Activated effector memory CD4-positive, alpha-beta T cell treated with Interleukin-2 at 50 U/mL for 16 hours (primary cell): ENCODE data around the gene ATXN2.
"Not testable (repeated sequence)": the region's sequence is repeated elsewhere in the genome, so short reads cannot be mapped to it uniquely, and the experiment has no call there.

ENCODE experiments used
- DNase-seq: peaks from one replicate; pipeline ENCODE4 v3.0.0-alpha.2; 2020

ATXN2 gene

GRCh38 chr12:111413442-111414086, 185.6 kb downstream of the ATXN2 start:
- DNase-seq = no peak

- no peak for DNase-seq
Observed at GRCh38 chr12:111412830-111413441, 186.2 kb downstream of the ATXN2 start.

GRCh38 chr12:111412007-111412829, 186.9 kb downstream of the ATXN2 start:
- no peak for DNase-seq

- DNase-seq = no peak
Observed at GRCh38 chr12:111411185-111411764, 187.8 kb downstream of the ATXN2 start.

GRCh38 chr12:111410431-111411184, 188.5 kb downstream of the ATXN2 start:
- DNase-seq = no peak

- no peak for DNase-seq
Observed at GRCh38 chr12:111409780-111410430, 189.2 kb downstream of the ATXN2 start.

GRCh38 chr12:111409403-111409779, 189.7 kb downstream of the ATXN2 start:
- DNase-seq = no peak

- DNase-seq = no peak
Observed at GRCh38 chr12:111408686-111409402, 190.3 kb downstream of the ATXN2 start.

GRCh38 chr12:111408116-111408440, 191.0 kb downstream of the ATXN2 start:
- DNase-seq = no peak

- DNase-seq = no peak
Observed at GRCh38 chr12:111407377-111408115, 191.6 kb downstream of the ATXN2 start.

- DNase-seq = no peak
Observed at GRCh38 chr12:111406474-111407376, 192.4 kb downstream of the ATXN2 start.

- DNase-seq = peak; percentile 76
Observed at GRCh38 chr12:111405859-111406473, 193.1 kb downstream of the ATXN2 start, which contains the start of gene SH2B3. TSS of gene SH2B3 (plus strand) at chr12:111405923. CDS start at chr12:111418146, 12,223 bp downstream.

GRCh38 chr12:111405149-111405858, 193.8 kb downstream of the ATXN2 start:
- DNase-seq = peak; percentile 97

- DNase-seq = no peak
Observed at GRCh38 chr12:111404362-111405148, 194.6 kb downstream of the ATXN2 start.

GRCh38 chr12:111402490-111402824, 196.7 kb downstream of the ATXN2 start:
- DNase-seq = not testable (repeated sequence)
